Measurements from ENCODE around the gene PSMD3.

The PSMD3 gene

GRCh38 chr17:39950871-39951348 lies 29.7 kb upstream of the PSMD3 start:
- H3K4me3 ChIP-seq (replicated peaks; ENCODE audit: low read depth, low read length): no peak overlapping the region
- peak; percentile 11 for DNase-seq (ENCODE audit: low read depth)
- TF ChIP-seq CTCF (IDR thresholded peaks at IDR 0.05; ENCODE audit: low read length, missing control alignments): no peak

GRCh38 chr17:39951924-39952679 lies 28.5 kb upstream of the PSMD3 start:
- peak overlapping the region; percentile 44 for H3K4me3 ChIP-seq (replicated peaks; ENCODE audit: low read depth, low read length)
- no peak for TF ChIP-seq CTCF (IDR thresholded peaks at IDR 0.05; ENCODE audit: low read length, missing control alignments)
- DNase-seq (ENCODE audit: low read depth): no peak

- peak; percentile 95 for DNase-seq (ENCODE audit: low read depth)
- no peak for TF ChIP-seq CTCF (IDR thresholded peaks at IDR 0.05; ENCODE audit: low read length, missing control alignments)
- H3K4me3 ChIP-seq (replicated peaks; ENCODE audit: low read depth, low read length): peak overlapping the region; percentile 47
Observed at GRCh38 chr17:39952680-39953470, 27.7 kb upstream of the PSMD3 start.

- no peak for DNase-seq (ENCODE audit: low read depth)
- TF ChIP-seq CTCF (IDR thresholded peaks at IDR 0.05; ENCODE audit: low read length, missing control alignments): no peak
Observed at GRCh38 chr17:39953471-39953888, 27.1 kb upstream of the PSMD3 start.

GRCh38 chr17:39954876-39955275 lies 25.7 kb upstream of the PSMD3 start:
- DNase-seq (ENCODE audit: low read depth): no peak
- TF ChIP-seq CTCF (IDR thresholded peaks at IDR 0.05; ENCODE audit: low read length, missing control alignments): no peak
- no peak overlapping the region for H3K4me3 ChIP-seq (replicated peaks; ENCODE audit: low read depth, low read length)

More at GRCh38 chr17:39953471-39953888, 27.1 kb upstream of the PSMD3 start:
- H3K4me3 ChIP-seq (replicated peaks; ENCODE audit: low read depth, low read length): peak overlapping the region; percentile 47

GRCh38 chr17:39955726-39956225 lies 24.8 kb upstream of the PSMD3 start:
- no peak for TF ChIP-seq CTCF (IDR thresholded peaks at IDR 0.05; ENCODE audit: low read length, missing control alignments)
- no peak for DNase-seq (ENCODE audit: low read depth)
- H3K4me3 ChIP-seq (replicated peaks; ENCODE audit: low read depth, low read length): no peak overlapping the region
